Right cardiac atrium (tissue), 5 donors: ENCODE data around the gene ZNF547. TPM values are rescaled to one million over a fixed set of nuclear protein-coding genes. Genes with fewer than 3 reads are reported as not detected.

Experiments used
- ATAC-seq, 2 donors: fragments of 200-7000 bp; cut with Tn5 transposase; one replicate each; pipeline versions ENCODE4 v1.8.0 to v1.9.1; 2020; ENCODE audit warnings: moderate library complexity in 2 of 2, mild to moderate bottlenecking in 1 of 2
- DNase-seq, 3 donors: peaks; one replicate each; pipeline ENCODE4 v3.0.0-alpha.2; 2020
- H3K27ac ChIP-seq: one replicate; pipeline ENCODE4 v1.5.1; 2013; ENCODE audit warnings: mild to moderate bottlenecking, low read length, control low read depth, moderate library complexity
- H3K27me3 ChIP-seq: one replicate; pipeline ENCODE4 v1.6.1; 2013; ENCODE audit not compliant: control insufficient read depth, insufficient read depth
- H3K4me1 ChIP-seq: one replicate; pipeline ENCODE4 v1.6.1; 2013; ENCODE audit warnings: low read length; ENCODE audit not compliant: control insufficient read depth, insufficient read depth
- H3K4me3 ChIP-seq: one replicate; pipeline ENCODE4 v1.5.1; 2013; ENCODE audit warnings: low read length, control low read depth
- H3K9me3 ChIP-seq: one replicate; pipeline ENCODE4 v1.6.1; 2013; ENCODE audit warnings: low read length; ENCODE audit not compliant: control insufficient read depth
- WGBS: extraction: QIAGEN DNeasy Blood & Tissue Kit; methylation state at CpG from one replicate; pipeline ENCODE4 v1.1.7; 2013; 5-methylcytosine and 5-hydroxymethylcytosine counted together
- intact Hi-C, 4 donors: fragments of 100-400 bp; cut with DNase I; formaldehyde crosslinking; loops; one replicate each; pipeline versions ENCODE4 v1.11.0 to v1.14.0; 2022 to 2023
- polyA plus RNA-seq: library from polyadenylated mRNA; stranded (reverse); fragments of 200-250 nt; gene quantifications from one replicate; pipeline ENCODE4 v1.2.3, GENCODE V29; 2013
- total RNA-seq, 4 donors: library from RNA; stranded (reverse); fragmentation: NEBNext Ultra II Directional; extraction: Animal tissue kit (Norgen Biotek cat#: 25700); gene quantifications; one replicate each; pipeline ENCODE4 v1.2.1, GENCODE V29; 2021
- donor health status: healthy with polysubstance abuse.
- donor health status: DM: no; HTN: yes; CAD: no.
- donor health status: DM: no; HTN: no; CAD: no.
- donor health status: DM: no; HTN: yes; CAD: no; lungs with severe emphysema.
- donor health status: DM: yes; HTN: yes; CAD: no.

The ZNF547 gene
- total and polyA plus RNA-seq, 5 donors, result 2.7 to 5.6 (median 4.3) TPM

DNA sequence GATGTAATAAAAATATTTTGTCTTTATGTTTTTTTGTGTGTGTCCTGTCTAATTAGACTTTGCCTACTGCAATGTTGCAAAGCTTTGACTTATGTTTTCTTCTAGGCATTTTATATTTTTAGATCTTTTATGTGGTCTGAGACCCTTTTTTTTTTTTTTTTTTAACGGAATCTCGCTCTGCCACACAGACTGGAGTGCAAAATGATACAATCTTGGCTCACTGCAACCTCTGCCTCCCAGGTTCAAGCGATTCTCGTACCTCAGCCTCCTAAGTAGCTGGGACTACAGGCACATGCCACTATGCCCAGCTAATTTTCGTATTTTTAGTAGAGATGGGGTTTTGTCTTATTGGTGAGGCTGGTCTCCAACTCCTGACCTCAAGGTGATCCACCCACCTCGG is 20.8 kb upstream of the ZNF547 start:
- Histone ChIP-seq H3K27me3 (no peaks in the 10 kb centered on the region), H3K4me3 (no peak overlapping the region), H3K9me3 (no peaks in the 10 kb centered on the region), H3K4me1 (peaks cover 5% of the 10 kb centered on the region), H3K27ac (no peak overlapping the region)
- DNase-seq, result no peak
- 75% methylated on average over 6 of the region's 6 CpGs for WGBS
- intact Hi-C loops, result no loop called here
- ATAC-seq, result no peak

GRCh38 chr19:57348136-57348535 is 15.2 kb upstream of the ZNF547 start:
- WGBS, result 66% methylated on average over 3 of the region's 3 CpGs
- Histone ChIP-seq H3K27ac (no peak overlapping the region), H3K4me3 (no peak overlapping the region), H3K4me1 (peaks cover 12% of the 10 kb centered on the region), H3K27me3 (no peaks in the 10 kb centered on the region), H3K9me3 (no peaks in the 10 kb centered on the region)
- intact Hi-C loops, result no loop called here
- ATAC-seq, result no peak
- DNase-seq, result no peak

DNA sequence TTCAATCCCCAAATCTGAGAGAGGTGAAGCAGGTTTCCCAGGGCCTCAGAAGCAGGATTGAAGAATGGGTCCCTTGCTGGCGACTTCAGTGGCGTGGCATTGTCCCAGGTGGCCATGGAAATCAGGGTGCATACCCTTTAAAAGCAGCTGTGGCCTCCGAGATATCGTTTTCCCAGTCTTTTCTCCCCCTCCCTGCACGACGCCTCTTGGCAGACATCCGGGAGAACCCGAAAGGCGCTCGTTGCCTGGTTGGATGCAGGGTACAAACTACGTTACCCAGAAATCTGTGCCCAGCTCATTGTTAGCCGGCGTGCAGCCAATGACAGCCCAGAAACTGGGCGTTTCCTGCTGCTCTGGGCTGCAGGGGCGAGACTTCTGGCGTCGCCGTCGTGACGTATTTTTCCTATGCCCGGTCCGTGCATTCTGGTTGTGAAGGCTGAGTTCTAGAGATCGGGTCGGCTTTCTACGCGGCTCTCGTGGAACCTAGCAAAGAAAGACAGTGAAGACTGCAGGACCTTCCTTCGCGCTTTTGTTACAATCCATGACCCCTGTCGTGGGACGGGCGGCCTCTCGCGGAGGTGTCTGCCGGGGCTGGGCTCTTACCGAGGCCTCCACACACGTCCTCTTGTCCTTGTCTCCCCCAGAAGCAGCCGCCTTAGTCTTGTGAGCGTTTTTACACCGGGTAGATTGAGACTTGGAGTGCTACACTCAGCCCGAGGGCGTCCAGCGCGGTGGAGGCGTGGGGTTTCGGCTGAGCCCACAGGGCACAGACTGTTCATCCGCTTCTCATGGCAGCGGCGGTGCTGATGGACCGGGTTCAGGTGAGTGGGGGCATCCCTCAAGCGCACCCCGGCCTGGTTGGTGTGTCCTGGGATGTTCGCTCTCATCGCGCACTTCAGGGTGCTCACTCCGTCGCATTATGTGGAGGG is 12.2 kb upstream of the ZNF547 start, which contains the start of gene ZNF304:
Gene ZNF304 (plus strand): TSS at position 395 of the 929 bp plus-strand sequence. CDS start 394 bp downstream, at position 789.
- H3K9me3 ChIP-seq, result peaks cover 4% of the 10 kb centered on the region
- peak; percentile 98 to 99 for ATAC-seq
- intact Hi-C loops, result no loop called here
- H3K4me1 ChIP-seq, result peaks cover 15% of the 10 kb centered on the region
- peak within 1 kb of the TSS; percentile 92 for H3K27ac ChIP-seq
- H3K4me3 ChIP-seq, result peak within 1 kb of the TSS; percentile 84
- H3K27me3 ChIP-seq, result no peaks in the 10 kb centered on the region
- DNase-seq, result peak; percentile 96 to 98 (median 97)
- WGBS, result under 1% methylated on average over 57 of the region's 57 CpGs

GRCh38 chr19:57351867-57352266 is 11.5 kb upstream of the ZNF547 start:
- Histone ChIP-seq H3K9me3 (peaks cover 4% of the 10 kb centered on the region), H3K27me3 (no peaks in the 10 kb centered on the region), H3K27ac (peak overlapping the region; percentile 78), H3K4me3 (peak overlapping the region; percentile 84), H3K4me1 (peaks cover 15% of the 10 kb centered on the region)
- intact Hi-C loops, result no loop called here
- 16% methylated on average over 7 of the region's 7 CpGs for WGBS
- ATAC-seq (peak in 1 of 2 donors; percentile 2), DNase-seq (no peak)

GRCh38 chr19:57355916-57356315 is 7.4 kb upstream of the ZNF547 start:
- WGBS, result 93% methylated on average over 4 of the region's 4 CpGs
- Histone ChIP-seq H3K27ac (no peak overlapping the region), H3K4me3 (no peak overlapping the region), H3K4me1 (peaks cover 15% of the 10 kb centered on the region), H3K27me3 (no peaks in the 10 kb centered on the region), H3K9me3 (peaks cover 4% of the 10 kb centered on the region)
- no peak for ATAC-seq
- intact Hi-C loops, result no loop called here
- DNase-seq, result no peak

GRCh38 chr19:57357406-57357805 is 5.9 kb upstream of the ZNF547 start:
- Histone ChIP-seq H3K9me3 (peaks cover 4% of the 10 kb centered on the region), H3K4me1 (peaks cover 9% of the 10 kb centered on the region), H3K27me3 (no peaks in the 10 kb centered on the region), H3K27ac (no peak overlapping the region), H3K4me3 (no peak overlapping the region)
- 95% methylated on average over 5 of the region's 5 CpGs for WGBS
- intact Hi-C loops, result no loop called here
- DNase-seq (no peak), ATAC-seq (no peak)

- H3K27me3 ChIP-seq, result no peaks in the 10 kb centered on the region
- no peak for ATAC-seq
- DNase-seq, result no peak
- H3K4me3 ChIP-seq, result no peak overlapping the region
- no peak overlapping the region for H3K27ac ChIP-seq
- H3K9me3 ChIP-seq, result peaks cover 4% of the 10 kb centered on the region
- H3K4me1 ChIP-seq, result no peaks in the 10 kb centered on the region
- intact Hi-C loops, result no loop called here
These were observed 4.1 kb upstream of the ZNF547 start for GRCh38 chr19:57359300-57359699.

GRCh38 chr19:57362419-57362818 is 932 bp upstream of the ZNF547 start:
- DNase-seq, result no peak
- Histone ChIP-seq H3K4me1 (no peaks in the 10 kb centered on the region), H3K9me3 (no peaks in the 10 kb centered on the region), H3K4me3 (peak overlapping the region; percentile 39), H3K27me3 (no peaks in the 10 kb centered on the region), H3K27ac (peak overlapping the region; percentile 95)
- no peak for ATAC-seq
- 59% methylated on average over 2 of the region's 2 CpGs for WGBS
- intact Hi-C loops, result no loop called here

GRCh38 chr19:57363688-57364181 is 384 bp downstream of the ZNF547 start:
- no peaks in the 10 kb centered on the region for H3K9me3 ChIP-seq
- under 1% methylated on average over 18 of the region's 18 CpGs for WGBS
- no peaks in the 10 kb centered on the region for H3K27me3 ChIP-seq
- H3K4me3 ChIP-seq, result peak overlapping the region; percentile 84
- ATAC-seq, result peak in 1 of 2 donors; percentile 9
- peak overlapping the region; percentile 91 for H3K27ac ChIP-seq
- intact Hi-C loops, result no loop called here
- no peaks in the 10 kb centered on the region for H3K4me1 ChIP-seq
- DNase-seq, result peak in 1 of 3 donors; percentile 64

DNA sequence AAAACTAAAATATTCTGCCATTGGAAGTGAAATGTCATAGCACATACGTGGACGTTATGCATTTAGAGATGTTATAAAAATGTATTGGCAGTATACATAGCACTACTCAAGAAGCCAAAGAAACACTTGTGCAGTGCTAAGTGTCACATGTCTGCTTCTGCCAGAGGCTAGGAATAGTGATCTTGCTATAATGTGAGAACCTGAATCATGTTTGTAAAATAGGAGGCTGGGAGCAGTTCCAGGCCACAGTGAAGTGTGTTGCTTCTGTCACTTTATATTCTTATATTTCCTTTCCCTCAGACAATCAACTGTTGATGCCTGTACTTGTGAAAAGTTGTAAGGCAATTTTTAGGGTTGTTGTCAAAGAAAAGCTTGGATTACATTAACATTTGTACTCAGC is 3.4 kb downstream of the ZNF547 start:
- DNase-seq (no peak), ATAC-seq (no peak)
- H3K4me1 ChIP-seq, result no peaks in the 10 kb centered on the region
- no peaks in the 10 kb centered on the region for H3K27me3 ChIP-seq
- no peak overlapping the region for H3K27ac ChIP-seq
- intact Hi-C loops, result no loop called here
- H3K4me3 ChIP-seq, result no peak overlapping the region
- no peaks in the 10 kb centered on the region for H3K9me3 ChIP-seq
- 85% methylated on average over 2 of the region's 2 CpGs for WGBS

- 96% methylated on average over 6 of the region's 6 CpGs for WGBS
- ATAC-seq (no peak), DNase-seq (no peak)
- Histone ChIP-seq H3K4me3 (no peak overlapping the region), H3K27ac (no peak overlapping the region), H3K4me1 (no peaks in the 10 kb centered on the region), H3K9me3 (peaks cover 8% of the 10 kb centered on the region), H3K27me3 (no peaks in the 10 kb centered on the region)
- intact Hi-C loops, result no loop called here
These were observed 10.8 kb downstream of the ZNF547 start for GRCh38 chr19:57374179-57374578.
